ENCODE measurements around the gene SLC38A11.
"Not testable (repeated sequence)": the region's sequence is repeated elsewhere in the genome, so short reads cannot be mapped to it uniquely, and the experiment has no call there.

Gene SLC38A11

DNA sequence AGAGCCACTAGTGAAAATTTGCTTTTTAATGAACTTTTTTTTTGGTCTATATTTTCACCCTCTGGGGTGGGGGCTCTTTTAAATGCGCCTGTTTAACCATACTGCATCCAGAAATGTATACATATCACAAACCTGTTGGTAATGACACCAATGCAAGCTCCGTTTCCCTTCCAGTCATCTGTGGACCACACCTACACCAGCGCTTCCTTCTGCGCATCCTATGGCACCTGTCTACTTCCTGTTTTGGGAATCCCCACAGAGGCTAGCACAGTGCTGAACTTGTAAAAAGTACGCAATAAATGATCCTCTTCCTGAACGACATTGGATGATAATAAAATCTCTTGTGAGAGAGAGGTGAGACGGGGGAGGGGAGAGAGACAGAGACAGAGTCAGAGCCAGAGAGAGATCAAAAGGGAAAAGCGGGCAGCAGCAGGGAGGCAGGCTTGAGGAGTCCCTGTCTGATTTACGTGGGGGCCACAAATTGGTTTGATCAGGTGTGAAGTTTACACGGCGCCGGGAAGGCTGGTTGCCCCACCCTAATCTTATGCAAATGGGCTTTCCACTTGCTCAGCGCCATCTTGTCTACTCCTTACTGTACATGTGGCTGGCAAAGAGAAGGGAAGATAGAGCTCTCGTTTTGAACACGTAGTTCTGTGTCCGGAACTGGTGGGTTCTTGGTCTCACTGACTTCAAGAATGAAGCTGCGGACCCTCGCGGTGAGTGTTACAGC is 38.1 kb upstream of the SLC38A11 start:
- WGBS, 2 donors (ENCODE audit: extremely low coverage in 2 of 2, insufficient read length in 2 of 2, insufficient replicate concordance in 1 of 2) = no CpG with 5 or more reads among the region's 19 CpGs
- Histone ChIP-seq H4K8ac (ENCODE audit: low read depth, low read length) (no peak overlapping the region), H3K79me1 (ENCODE audit: low read depth, low read length) (no peaks in the 10 kb centered on the region), H2BK15ac (ENCODE audit: low read length) (no peak overlapping the region), H2AK5ac (ENCODE audit: low read depth, low read length) (no peak overlapping the region), H2BK12ac (ENCODE audit: low read length) (no peak overlapping the region), H3K4me2 (ENCODE audit: insufficient read depth, low read length, poor library complexity, severe bottlenecking) (no peak overlapping the region), H3K27me3 (ENCODE audit: control insufficient read depth in 3 of 3, insufficient read depth in 3 of 3, low read depth in 1 of 3, low read length in 3 of 3) (no peaks in the 10 kb centered on the region), H3K27ac (replicated peaks; ENCODE audit: low read length) (no peak overlapping the region), H4K91ac (ENCODE audit: low read depth, low read length, poor library complexity) (no peak overlapping the region), H3K9me3 (replicated peaks in 1 of 2; ENCODE audit: control insufficient read depth in 2 of 2, insufficient read depth in 1 of 2, low read depth in 1 of 2, low read length in 2 of 2) (no peaks in the 10 kb centered on the region), H3K9ac (ENCODE audit: low read depth, low read length, poor library complexity) (no peak overlapping the region), H2AFZ (ENCODE audit: low read length) (peak overlapping the region; percentile 60), H3K4me3 (ENCODE audit: low read length in 2 of 2) (no peak overlapping the region), H3K36me3 (replicated peaks in 1 of 2; ENCODE audit: control insufficient read depth in 2 of 2, insufficient read depth in 2 of 2, low read length in 2 of 2) (no peaks in the 10 kb centered on the region), H2BK120ac (ENCODE audit: low read depth, low read length) (no peak overlapping the region), H3K4me1 (ENCODE audit: control insufficient read depth in 2 of 2, insufficient read depth in 1 of 2, low read depth in 1 of 2, low read length in 2 of 2) (peaks cover 0 to 5% of the 10 kb centered on the region in 2 donors), H3K23ac (ENCODE audit: low read depth, low read length, poor library complexity) (no peak overlapping the region), H3K18ac (ENCODE audit: low read length) (no peak overlapping the region), H3K4ac (ENCODE audit: low read length) (no peak overlapping the region), H2BK5ac (ENCODE audit: low read length) (no peak overlapping the region), H3K14ac (ENCODE audit: low read length) (no peak overlapping the region)
- DNase-seq (ENCODE audit: low spot score) = no peak

DNA sequence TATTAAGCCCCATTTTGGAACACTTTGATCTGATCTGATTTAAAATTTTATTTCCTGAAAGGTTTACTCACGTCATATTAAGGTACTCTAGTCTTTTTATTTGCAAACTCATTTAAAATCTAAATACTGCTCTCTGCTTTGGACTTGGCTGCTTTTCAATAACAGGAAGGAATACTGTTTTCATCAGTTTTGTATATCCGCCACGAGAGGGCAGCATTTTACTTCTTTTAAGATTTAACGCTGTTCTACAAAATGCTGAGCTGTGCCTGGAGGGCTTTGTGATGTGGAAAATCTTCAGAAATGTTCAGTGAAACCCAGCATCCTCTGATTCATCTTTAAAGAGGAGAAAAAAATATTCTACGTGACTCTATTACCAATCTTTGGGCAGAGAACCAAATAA is 37.5 kb upstream of the SLC38A11 start:
- Histone ChIP-seq H3K4me1 (ENCODE audit: control insufficient read depth in 2 of 2, insufficient read depth in 1 of 2, low read depth in 1 of 2, low read length in 2 of 2) (peaks cover 0 to 5% of the 10 kb centered on the region in 2 donors), H3K36me3 (replicated peaks in 1 of 2; ENCODE audit: control insufficient read depth in 2 of 2, insufficient read depth in 2 of 2, low read length in 2 of 2) (no peaks in the 10 kb centered on the region), H4K91ac (ENCODE audit: low read depth, low read length, poor library complexity) (no peak overlapping the region), H3K9ac (ENCODE audit: low read depth, low read length, poor library complexity) (no peak overlapping the region), H3K4ac (ENCODE audit: low read length) (no peak overlapping the region), H2BK5ac (ENCODE audit: low read length) (no peak overlapping the region), H3K4me2 (ENCODE audit: insufficient read depth, low read length, poor library complexity, severe bottlenecking) (no peak overlapping the region), H3K23ac (ENCODE audit: low read depth, low read length, poor library complexity) (no peak overlapping the region), H2AK5ac (ENCODE audit: low read depth, low read length) (no peak overlapping the region), H2BK12ac (ENCODE audit: low read length) (no peak overlapping the region), H3K79me1 (ENCODE audit: low read depth, low read length) (no peaks in the 10 kb centered on the region), H2BK15ac (ENCODE audit: low read length) (no peak overlapping the region), H4K8ac (ENCODE audit: low read depth, low read length) (no peak overlapping the region), H3K14ac (ENCODE audit: low read length) (no peak overlapping the region), H3K27me3 (ENCODE audit: control insufficient read depth in 3 of 3, insufficient read depth in 3 of 3, low read depth in 1 of 3, low read length in 3 of 3) (no peaks in the 10 kb centered on the region), H3K27ac (replicated peaks; ENCODE audit: low read length) (no peak overlapping the region), H2BK120ac (ENCODE audit: low read depth, low read length) (no peak overlapping the region), H2AFZ (ENCODE audit: low read length) (peak overlapping the region; percentile 60), H3K4me3 (ENCODE audit: low read length in 2 of 2) (no peak overlapping the region), H3K9me3 (replicated peaks in 1 of 2; ENCODE audit: control insufficient read depth in 2 of 2, insufficient read depth in 1 of 2, low read depth in 1 of 2, low read length in 2 of 2) (no peaks in the 10 kb centered on the region), H3K18ac (ENCODE audit: low read length) (no peak overlapping the region)
- no CpG with 5 or more reads among the region's 5 CpGs for WGBS, 2 donors (ENCODE audit: extremely low coverage in 2 of 2, insufficient read length in 2 of 2, insufficient replicate concordance in 1 of 2)
- peak; percentile 65 for DNase-seq (ENCODE audit: low spot score)

DNA sequence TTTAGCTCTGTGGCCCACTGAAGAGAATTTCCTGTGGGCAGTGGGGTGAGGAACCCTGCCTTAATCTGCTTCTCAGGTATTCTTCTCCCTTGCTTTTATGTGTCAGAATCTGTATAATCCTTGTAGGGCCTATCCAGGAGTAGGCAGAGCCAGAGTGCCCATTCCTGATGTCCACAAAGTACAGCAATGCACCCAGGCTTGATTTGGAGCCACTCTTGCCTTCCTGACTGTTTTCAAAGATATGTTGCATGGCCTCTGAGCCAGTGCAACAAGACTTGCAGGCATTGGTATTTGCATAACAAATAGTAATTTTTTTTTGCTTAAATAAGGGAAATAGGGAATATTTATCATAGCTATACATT is 36.7 kb upstream of the SLC38A11 start:
- not testable (repeated sequence) for H3K36me3 ChIP-seq (replicated peaks in 1 of 2; ENCODE audit: control insufficient read depth in 2 of 2, insufficient read depth in 2 of 2, low read length in 2 of 2); H2BK5ac ChIP-seq (ENCODE audit: low read length); H4K8ac ChIP-seq (ENCODE audit: low read depth, low read length); H3K4me1 ChIP-seq (ENCODE audit: control insufficient read depth in 2 of 2, insufficient read depth in 1 of 2, low read depth in 1 of 2, low read length in 2 of 2); H2BK12ac ChIP-seq (ENCODE audit: low read length); H3K79me1 ChIP-seq (ENCODE audit: low read depth, low read length); H3K9ac ChIP-seq (ENCODE audit: low read depth, low read length, poor library complexity); H3K14ac ChIP-seq (ENCODE audit: low read length); H4K91ac ChIP-seq (ENCODE audit: low read depth, low read length, poor library complexity); H3K27me3 ChIP-seq (ENCODE audit: control insufficient read depth in 3 of 3, insufficient read depth in 3 of 3, low read depth in 1 of 3, low read length in 3 of 3); H2BK120ac ChIP-seq (ENCODE audit: low read depth, low read length); H3K27ac ChIP-seq (replicated peaks; ENCODE audit: low read length); H3K4me3 ChIP-seq (ENCODE audit: low read length in 2 of 2); H3K4me2 ChIP-seq (ENCODE audit: insufficient read depth, low read length, poor library complexity, severe bottlenecking); H2AK5ac ChIP-seq (ENCODE audit: low read depth, low read length); H3K18ac ChIP-seq (ENCODE audit: low read length); H3K4ac ChIP-seq (ENCODE audit: low read length); DNase-seq (ENCODE audit: low spot score); H2BK15ac ChIP-seq (ENCODE audit: low read length); H3K23ac ChIP-seq (ENCODE audit: low read depth, low read length, poor library complexity); H3K9me3 ChIP-seq (replicated peaks in 1 of 2; ENCODE audit: control insufficient read depth in 2 of 2, insufficient read depth in 1 of 2, low read depth in 1 of 2, low read length in 2 of 2)
- H2AFZ ChIP-seq (ENCODE audit: low read length) = peak overlapping the region; percentile 72

GRCh38 chr2:164991361-164992092 is 36.2 kb upstream of the SLC38A11 start:
- not testable (repeated sequence) for H3K14ac ChIP-seq (ENCODE audit: low read length); H3K4me2 ChIP-seq (ENCODE audit: insufficient read depth, low read length, poor library complexity, severe bottlenecking); H3K9me3 ChIP-seq (replicated peaks in 1 of 2; ENCODE audit: control insufficient read depth in 2 of 2, insufficient read depth in 1 of 2, low read depth in 1 of 2, low read length in 2 of 2); H3K9ac ChIP-seq (ENCODE audit: low read depth, low read length, poor library complexity); H3K4me3 ChIP-seq (ENCODE audit: low read length in 2 of 2); H2BK12ac ChIP-seq (ENCODE audit: low read length); H2BK120ac ChIP-seq (ENCODE audit: low read depth, low read length); H3K4ac ChIP-seq (ENCODE audit: low read length); DNase-seq (ENCODE audit: low spot score); H4K91ac ChIP-seq (ENCODE audit: low read depth, low read length, poor library complexity); H3K27me3 ChIP-seq (ENCODE audit: control insufficient read depth in 3 of 3, insufficient read depth in 3 of 3, low read depth in 1 of 3, low read length in 3 of 3); H2BK5ac ChIP-seq (ENCODE audit: low read length); H2AK5ac ChIP-seq (ENCODE audit: low read depth, low read length); H3K18ac ChIP-seq (ENCODE audit: low read length); H3K4me1 ChIP-seq (ENCODE audit: control insufficient read depth in 2 of 2, insufficient read depth in 1 of 2, low read depth in 1 of 2, low read length in 2 of 2); H3K27ac ChIP-seq (replicated peaks; ENCODE audit: low read length); H4K8ac ChIP-seq (ENCODE audit: low read depth, low read length); H3K23ac ChIP-seq (ENCODE audit: low read depth, low read length, poor library complexity); H2BK15ac ChIP-seq (ENCODE audit: low read length); H3K79me1 ChIP-seq (ENCODE audit: low read depth, low read length); H3K36me3 ChIP-seq (replicated peaks in 1 of 2; ENCODE audit: control insufficient read depth in 2 of 2, insufficient read depth in 2 of 2, low read length in 2 of 2)
- peak overlapping the region; percentile 72 for H2AFZ ChIP-seq (ENCODE audit: low read length)

Measured in neuronal stem cell (in vitro differentiated cells).